Endothelial cell (in vitro differentiated cells): Measurements from ENCODE around the gene BTBD16. TPM values are rescaled to one million over a fixed set of nuclear protein-coding genes. Genes with fewer than 3 reads are reported as not detected.

Experiments
- DNase-seq: peaks from one replicate; pipeline ENCODE4 v3.0.0; 2021; ENCODE audit warnings: low spot score
- H3K27ac Mint-ChIP-seq: one replicate; pipeline ENCODE4 v1.8.0; 2021; ENCODE audit warnings: mixed read lengths, inconsistent platforms; ENCODE audit not compliant: unreplicated experiment
- H3K27me3 Mint-ChIP-seq: one replicate; pipeline ENCODE4 v1.8.0; 2021; ENCODE audit warnings: mild to moderate bottlenecking, moderate library complexity, mixed read lengths, inconsistent platforms; ENCODE audit not compliant: unreplicated experiment
- H3K36me3 Mint-ChIP-seq: one replicate; pipeline ENCODE4 v1.8.0; 2021; ENCODE audit warnings: mild to moderate bottlenecking, low read depth, mixed read lengths, inconsistent platforms; ENCODE audit not compliant: unreplicated experiment
- H3K4me1 Mint-ChIP-seq: one replicate; pipeline ENCODE4 v1.8.0; 2021; ENCODE audit warnings: mild to moderate bottlenecking, mixed read lengths, inconsistent platforms; ENCODE audit not compliant: unreplicated experiment
- H3K4me3 Mint-ChIP-seq: one replicate; pipeline ENCODE4 v1.8.0; 2021; ENCODE audit warnings: mild to moderate bottlenecking, mixed read lengths, inconsistent platforms; ENCODE audit not compliant: unreplicated experiment
- H3K9me3 Mint-ChIP-seq: one replicate; pipeline ENCODE4 v1.8.0; 2021; ENCODE audit warnings: mixed read lengths, inconsistent platforms; ENCODE audit not compliant: unreplicated experiment
- CTCF ChIP-seq: fragments of 200-600 bp; sonication (generic); IDR thresholded peaks from one replicate; pipeline ENCODE4 v1.5.0; 2021; ENCODE audit warnings: antibody characterized with exemption; ENCODE audit not compliant: unreplicated experiment
- total RNA-seq: library from RNA; stranded (reverse); fragmentation: NEBNext Ultra II Directional; extraction: Animal tissue kit (Norgen Biotek cat#: 25700); gene quantifications from one replicate; pipeline ENCODE4 v1.2.1, GENCODE V29; 2021; ENCODE audit not compliant: unreplicated experiment

Gene BTBD16
- total RNA-seq, 1 donor from 2014 or later: 0.23 TPM

- H3K4me3 Mint-ChIP-seq: no peak overlapping the region
- no peak for TF ChIP-seq CTCF
- H3K36me3 Mint-ChIP-seq: no peaks in the 10 kb centered on the region
- H3K27ac Mint-ChIP-seq: no peak overlapping the region
- H3K27me3 Mint-ChIP-seq: peaks cover 5% of the 10 kb centered on the region
- H3K9me3 Mint-ChIP-seq: no peaks in the 10 kb centered on the region
- DNase-seq: no peak
- H3K4me1 Mint-ChIP-seq: peaks cover 30% of the 10 kb centered on the region
Observed at GRCh38 chr10:122290833-122291532, 19.9 kb downstream of the BTBD16 start.

- Mint-ChIP-seq H3K27me3 (peaks cover 5% of the 10 kb centered on the region), H3K4me3 (no peak overlapping the region), H3K9me3 (no peaks in the 10 kb centered on the region), H3K36me3 (no peaks in the 10 kb centered on the region), H3K27ac (no peak overlapping the region), H3K4me1 (peaks cover 30% of the 10 kb centered on the region)
- DNase-seq: no peak
- TF ChIP-seq CTCF: no peak
Observed at GRCh38 chr10:122291739-122292138, 20.6 kb downstream of the BTBD16 start.

GRCh38 chr10:122292376-122292775 lies 21.3 kb downstream of the BTBD16 start:
- Mint-ChIP-seq H3K27me3 (peaks cover 5% of the 10 kb centered on the region), H3K9me3 (no peaks in the 10 kb centered on the region), H3K36me3 (no peaks in the 10 kb centered on the region), H3K27ac (no peak overlapping the region), H3K4me1 (peaks cover 27% of the 10 kb centered on the region), H3K4me3 (no peak overlapping the region)
- TF ChIP-seq CTCF: no peak
- no peak for DNase-seq

GRCh38 chr10:122293156-122293960 lies 22.3 kb downstream of the BTBD16 start:
- Mint-ChIP-seq H3K36me3 (no peaks in the 10 kb centered on the region), H3K4me3 (no peak overlapping the region), H3K4me1 (peaks cover 17% of the 10 kb centered on the region), H3K27me3 (peaks cover 5% of the 10 kb centered on the region), H3K9me3 (no peaks in the 10 kb centered on the region), H3K27ac (no peak overlapping the region)
- no peak for DNase-seq
- no peak for TF ChIP-seq CTCF

GRCh38 chr10:122293961-122294380 lies 22.9 kb downstream of the BTBD16 start:
- peak overlapping the region; percentile 36 for H3K27ac Mint-ChIP-seq
- peaks cover 6% of the 10 kb centered on the region for H3K27me3 Mint-ChIP-seq
- TF ChIP-seq CTCF: no peak
- DNase-seq: no peak
- peaks cover 15% of the 10 kb centered on the region for H3K4me1 Mint-ChIP-seq
- no peaks in the 10 kb centered on the region for H3K36me3 Mint-ChIP-seq
- H3K4me3 Mint-ChIP-seq: no peak overlapping the region
- H3K9me3 Mint-ChIP-seq: no peaks in the 10 kb centered on the region
